ENCODE results near the gene SUN5.

- TF ChIP-seq POLR2A (IDR thresholded peaks at IDR 0.05; ENCODE audit: low read length) (no peak), GATA1 (IDR thresholded peaks at IDR 0.05; ENCODE audit: low read depth, low read length) (no peak)
These were observed 29.9 kb upstream of the SUN5 start for GRCh38 chr20:33034115-33034514.

Data from erythroblast (primary cell).